GM21786 (cell line): ENCODE measurements around the gene NOX3.
A peak's percentile ranks its signal among the peaks of the same experiment; 100 is the strongest.
"Not testable (repeated sequence)": the region's sequence is repeated elsewhere in the genome, so short reads cannot be mapped to it uniquely, and the experiment has no call there.

Experiments
- ATAC-seq: cut with Tn5 transposase; IDR thresholded peaks from one replicate; pipeline ENCODE4 v1.9.1; 2021; ENCODE audit not compliant: unreplicated experiment

Gene NOX3, protein sequence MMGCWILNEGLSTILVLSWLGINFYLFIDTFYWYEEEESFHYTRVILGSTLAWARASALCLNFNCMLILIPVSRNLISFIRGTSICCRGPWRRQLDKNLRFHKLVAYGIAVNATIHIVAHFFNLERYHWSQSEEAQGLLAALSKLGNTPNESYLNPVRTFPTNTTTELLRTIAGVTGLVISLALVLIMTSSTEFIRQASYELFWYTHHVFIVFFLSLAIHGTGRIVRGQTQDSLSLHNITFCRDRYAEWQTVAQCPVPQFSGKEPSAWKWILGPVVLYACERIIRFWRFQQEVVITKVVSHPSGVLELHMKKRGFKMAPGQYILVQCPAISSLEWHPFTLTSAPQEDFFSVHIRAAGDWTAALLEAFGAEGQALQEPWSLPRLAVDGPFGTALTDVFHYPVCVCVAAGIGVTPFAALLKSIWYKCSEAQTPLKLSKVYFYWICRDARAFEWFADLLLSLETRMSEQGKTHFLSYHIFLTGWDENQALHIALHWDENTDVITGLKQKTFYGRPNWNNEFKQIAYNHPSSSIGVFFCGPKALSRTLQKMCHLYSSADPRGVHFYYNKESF

DNA sequence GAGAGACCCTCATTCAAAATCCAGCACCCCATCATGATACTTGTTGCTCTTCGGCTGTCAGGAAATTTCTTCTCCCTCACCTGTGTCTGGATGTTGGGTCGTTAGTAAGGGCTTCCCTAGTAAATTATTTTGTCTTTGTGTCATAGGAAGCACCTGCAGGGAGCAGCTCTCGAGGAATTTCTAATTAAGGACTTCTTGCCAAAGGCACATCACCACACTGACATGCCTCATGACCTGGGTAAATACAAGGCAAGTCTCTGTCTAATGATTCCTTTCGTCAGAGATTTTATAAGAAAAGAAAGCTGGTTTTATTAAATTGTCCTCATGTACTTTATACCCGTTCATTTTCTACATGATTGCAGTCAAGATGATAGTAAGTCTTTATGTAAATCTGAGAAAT, at the start of gene NOX3:
Gene NOX3, minus strand, starts transcription at position 74 of the 400 bp plus-strand sequence. Its CDS starts 39 bp downstream, at position 35.
- ATAC-seq: no peak

DNA sequence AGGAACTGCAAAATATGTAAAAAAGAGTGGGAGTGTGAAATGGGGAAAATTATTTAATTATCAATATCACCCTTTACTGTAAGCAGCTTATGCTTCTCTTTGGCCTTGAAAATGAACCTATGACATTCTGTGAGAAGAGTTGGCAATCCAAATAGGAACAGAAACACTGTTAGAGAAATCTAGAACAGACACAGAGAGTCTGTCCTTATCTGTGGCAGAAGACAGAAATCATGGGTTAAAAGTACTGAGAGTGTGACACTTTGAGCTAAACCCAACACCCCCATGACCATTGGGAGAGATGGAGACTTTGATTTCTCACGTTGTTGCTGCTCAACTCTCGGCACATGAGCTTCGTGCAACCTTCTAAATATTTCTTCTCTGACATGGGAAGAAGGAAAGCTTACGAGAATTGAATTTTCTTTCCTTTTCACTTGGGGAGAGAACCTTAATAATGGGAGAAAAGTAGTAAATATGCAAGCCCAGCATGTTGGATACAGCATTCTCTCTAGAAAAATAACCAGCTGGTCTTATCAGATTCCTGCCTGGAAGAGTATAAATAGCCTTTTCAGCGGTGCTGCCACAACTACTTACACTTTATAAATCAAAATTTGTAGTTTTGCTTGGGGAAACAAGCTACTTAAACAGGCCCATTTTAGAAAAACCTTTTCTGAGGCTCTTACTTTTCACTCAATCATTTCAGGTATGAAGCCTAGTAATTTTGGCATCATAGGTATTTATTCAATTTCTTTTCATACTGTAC, 49.4 kb upstream of the NOX3 start:
- no peak for ATAC-seq

DNA sequence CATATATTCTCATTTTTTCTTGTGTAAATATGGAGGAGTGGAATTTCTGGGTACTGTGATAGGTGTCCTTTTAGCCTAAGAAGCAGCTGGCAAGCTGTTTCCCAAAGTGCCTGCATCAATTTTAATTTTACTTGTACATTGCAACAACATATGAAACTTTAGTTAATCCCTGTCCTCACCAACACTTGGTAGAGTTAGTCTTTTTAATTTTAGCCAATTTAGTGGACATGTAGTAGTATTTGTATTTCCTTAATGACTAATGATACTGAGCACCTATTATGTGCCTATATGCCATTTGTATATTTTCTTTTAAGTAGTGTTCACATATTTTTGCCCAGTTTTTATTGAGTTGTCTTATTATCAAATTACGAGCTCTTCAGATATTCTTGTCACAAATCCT, 46.8 kb upstream of the NOX3 start:
- no peak for ATAC-seq

DNA sequence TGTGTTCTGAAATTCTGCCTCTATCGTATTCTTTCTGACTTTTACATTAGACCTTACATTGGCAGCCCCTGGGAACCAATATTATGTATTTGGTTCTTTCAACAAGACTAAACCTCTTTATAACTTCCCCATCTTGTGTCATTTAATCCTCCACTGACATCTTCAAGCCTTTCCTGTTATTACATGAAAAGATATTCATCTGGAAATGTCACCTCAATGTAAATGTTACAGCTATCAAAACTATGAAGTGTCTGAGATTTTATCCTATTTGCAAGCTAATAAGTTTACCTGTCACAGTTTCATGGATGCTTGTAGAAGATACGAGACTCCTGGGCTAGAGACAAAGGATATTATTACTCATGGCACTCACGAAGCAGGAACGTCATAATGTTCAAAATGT, 43.9 kb upstream of the NOX3 start:
- ATAC-seq: no peak

GRCh38 chr6:155498370-155498769, 42.7 kb upstream of the NOX3 start:
- ATAC-seq: no peak

GRCh38 chr6:155497273-155497672, 41.6 kb upstream of the NOX3 start:
- ATAC-seq: peak; percentile 43

- ATAC-seq: no peak
Observed at GRCh38 chr6:155495011-155495768, 39.6 kb upstream of the NOX3 start.

DNA sequence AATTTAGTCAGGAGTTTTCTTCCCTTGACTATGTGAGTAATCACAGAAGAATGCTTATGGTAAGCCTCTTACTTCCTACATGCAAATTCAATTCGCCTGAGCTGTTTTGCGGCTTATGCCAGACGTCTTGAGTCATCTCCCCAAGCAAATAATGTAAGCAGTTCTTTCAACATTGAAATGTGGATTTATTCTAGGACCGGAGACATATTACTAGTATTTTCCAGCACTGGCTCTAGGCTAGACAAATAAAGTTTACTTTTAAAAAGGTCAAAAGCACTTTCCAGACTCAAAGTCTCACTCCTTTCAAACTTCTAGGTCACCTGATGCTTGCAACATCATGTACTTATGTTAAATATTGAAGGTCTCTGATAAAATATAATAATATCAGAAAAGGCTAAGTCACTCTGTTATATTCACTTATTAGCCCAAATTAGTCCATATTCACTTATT, 38.1 kb upstream of the NOX3 start:
- peak; percentile 89 for ATAC-seq

DNA sequence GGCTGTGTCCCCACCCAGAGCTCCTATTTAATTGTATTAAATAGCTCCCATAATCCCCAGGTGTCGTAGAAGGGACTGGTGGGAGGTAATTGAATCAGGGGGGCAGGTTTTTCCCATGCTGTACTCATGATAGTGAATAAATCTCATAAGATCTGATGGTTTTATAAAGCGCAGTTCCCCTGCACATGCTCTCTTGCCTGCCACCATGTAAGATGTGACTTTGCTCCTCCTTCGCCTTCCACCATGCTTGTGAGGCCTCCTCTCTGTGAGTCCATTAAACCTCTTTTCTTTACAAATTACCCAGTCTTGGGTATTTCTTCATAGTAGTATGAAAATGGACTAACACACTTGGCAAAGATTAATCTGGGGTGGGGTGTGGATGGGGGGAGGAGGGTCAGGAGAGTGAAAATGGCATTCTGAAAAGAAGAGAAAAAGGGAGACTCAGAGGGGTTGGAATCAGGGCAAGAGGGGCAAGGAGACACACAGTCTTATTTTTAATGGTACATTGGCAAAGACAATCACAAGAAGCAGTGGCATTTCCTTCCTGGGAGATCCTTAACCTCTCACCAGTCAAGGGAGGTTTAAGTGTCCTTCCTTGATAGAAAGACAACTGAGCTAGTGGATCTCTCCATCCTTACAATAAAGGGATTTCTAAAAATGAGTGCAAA, 37.5 kb upstream of the NOX3 start:
- ATAC-seq: peak; percentile 12

DNA sequence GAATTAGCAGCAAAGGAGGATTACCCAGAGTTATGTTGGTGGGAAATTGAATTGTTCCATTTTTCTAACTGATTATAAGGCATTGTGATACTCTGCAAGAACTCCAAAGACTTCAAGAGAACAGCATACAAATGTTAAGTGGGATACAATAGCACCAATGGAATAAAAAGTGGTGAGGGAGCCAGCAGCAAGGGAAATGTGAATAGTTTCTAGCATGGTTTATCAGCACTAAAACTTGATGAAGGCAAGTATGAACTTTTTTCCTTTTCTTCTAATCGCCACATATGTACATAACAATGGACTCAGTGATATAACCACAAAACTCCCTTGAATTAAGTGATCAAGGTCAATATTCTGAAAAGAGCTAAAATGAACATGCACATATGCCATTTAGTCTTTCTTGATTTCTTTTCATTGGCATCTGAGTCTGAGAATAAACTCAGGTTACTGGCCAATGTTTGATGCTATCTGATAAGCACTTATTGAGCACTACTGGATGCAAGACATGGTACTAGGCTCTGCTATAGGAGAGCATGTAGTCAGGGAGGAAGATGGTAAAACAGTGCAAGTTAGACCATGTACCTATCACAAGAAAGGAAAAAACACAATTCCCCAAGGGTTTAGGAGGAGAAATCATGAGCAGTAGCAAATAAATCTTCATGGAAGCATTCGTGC, 36.6 kb upstream of the NOX3 start:
- no peak for ATAC-seq

DNA sequence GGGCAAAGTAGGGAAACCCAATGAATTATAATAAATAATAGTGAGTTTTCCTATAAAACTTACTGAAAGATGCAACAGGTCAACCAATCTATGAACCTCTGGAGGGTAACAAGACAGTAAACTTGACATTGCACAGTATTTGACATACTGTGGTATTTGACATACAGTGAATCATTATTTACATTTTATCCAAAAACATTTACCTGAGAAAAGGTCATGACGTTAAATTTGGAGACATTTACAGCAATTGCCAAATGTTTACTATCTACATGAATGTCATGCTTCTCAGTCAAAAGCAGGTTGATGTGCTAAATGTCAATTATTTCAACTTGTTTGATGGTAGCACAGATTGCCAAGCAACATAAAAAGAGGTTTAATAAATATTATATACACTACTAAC, 35.8 kb upstream of the NOX3 start:
- no peak for ATAC-seq

- not testable (repeated sequence) for ATAC-seq
Observed at GRCh38 chr6:155488197-155488596, 32.6 kb upstream of the NOX3 start.

DNA sequence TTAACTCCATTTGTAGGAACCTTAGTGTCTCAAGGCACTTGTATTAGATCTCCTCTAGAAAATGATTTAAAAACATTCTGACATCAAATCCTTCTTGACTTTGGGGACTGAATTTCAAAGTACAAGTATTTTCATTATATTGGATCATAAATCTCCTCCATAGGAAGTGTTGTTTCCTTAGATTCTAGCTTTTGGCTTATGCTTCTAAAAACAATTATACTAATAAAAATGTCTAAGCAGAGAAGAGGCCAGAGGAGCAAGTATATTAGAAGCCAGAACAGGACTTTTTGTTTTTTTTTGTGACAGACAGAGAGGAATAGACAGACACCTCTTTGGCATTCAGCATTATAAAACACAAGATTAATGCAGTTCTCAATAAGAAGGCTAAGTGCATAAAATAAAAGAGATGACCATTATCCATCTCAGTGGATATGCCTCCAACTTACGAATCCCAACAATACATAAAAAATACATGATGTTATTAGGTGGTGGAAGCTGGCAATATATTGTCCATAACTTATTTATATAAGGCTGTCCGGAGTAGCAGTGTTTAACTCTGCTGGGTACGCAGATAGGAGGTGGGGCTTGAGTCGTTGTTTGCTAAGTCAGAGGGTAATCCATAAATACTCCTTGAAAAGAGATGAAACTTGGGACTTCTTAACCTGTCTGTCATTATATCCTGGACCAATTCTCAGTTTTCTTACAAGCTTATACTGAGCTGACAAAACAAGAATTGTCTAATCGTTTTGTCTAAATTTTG, 31.9 kb upstream of the NOX3 start:
- ATAC-seq: no peak

DNA sequence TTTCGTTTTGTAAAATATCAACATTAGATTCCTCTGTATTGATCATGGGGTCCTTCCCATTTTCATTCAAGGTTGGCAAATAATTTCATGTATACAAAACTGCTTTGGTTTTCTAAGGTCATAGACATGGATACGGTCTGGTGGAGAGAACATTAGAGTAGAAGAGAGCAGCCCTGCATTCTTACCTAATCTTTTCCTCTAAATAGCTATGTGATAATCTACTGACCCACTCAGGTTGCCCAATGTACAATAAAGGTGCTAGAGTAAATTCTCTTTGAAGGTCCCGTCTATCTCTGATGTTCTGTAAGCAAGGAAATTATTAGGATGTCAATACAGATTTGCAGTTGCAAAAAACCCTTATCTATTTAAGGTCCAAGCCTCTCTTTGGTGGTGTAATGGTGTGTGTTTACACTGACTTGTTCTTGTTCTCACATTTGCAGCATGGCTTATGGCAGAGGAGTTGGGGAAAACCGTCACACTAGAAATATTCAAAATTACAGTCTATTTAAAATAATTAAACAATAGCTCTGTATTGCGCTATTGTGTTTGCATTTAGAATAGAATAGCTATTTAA, 31.2 kb upstream of the NOX3 start:
- ATAC-seq: no peak

GRCh38 chr6:155485756-155486155, 30.1 kb upstream of the NOX3 start:
- ATAC-seq: no peak

DNA sequence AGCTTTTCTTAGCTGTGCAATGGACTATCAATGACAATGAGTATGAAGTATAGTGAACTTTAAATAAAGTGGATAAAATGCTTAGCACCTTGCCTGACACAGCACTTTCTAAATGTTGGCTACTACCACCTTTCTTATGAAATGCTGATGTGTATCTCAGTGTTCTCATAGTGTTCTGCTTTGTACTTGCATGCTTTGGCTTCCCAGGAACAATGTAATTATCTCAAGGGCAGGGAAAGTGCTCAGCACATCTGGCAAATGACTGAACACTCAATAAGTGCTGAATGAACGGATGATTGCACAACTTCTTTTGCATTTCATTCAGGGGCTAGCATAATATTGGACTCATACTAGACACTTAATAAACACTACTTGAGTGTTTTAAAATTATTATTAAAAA, 28.2 kb upstream of the NOX3 start:
- ATAC-seq: no peak

DNA sequence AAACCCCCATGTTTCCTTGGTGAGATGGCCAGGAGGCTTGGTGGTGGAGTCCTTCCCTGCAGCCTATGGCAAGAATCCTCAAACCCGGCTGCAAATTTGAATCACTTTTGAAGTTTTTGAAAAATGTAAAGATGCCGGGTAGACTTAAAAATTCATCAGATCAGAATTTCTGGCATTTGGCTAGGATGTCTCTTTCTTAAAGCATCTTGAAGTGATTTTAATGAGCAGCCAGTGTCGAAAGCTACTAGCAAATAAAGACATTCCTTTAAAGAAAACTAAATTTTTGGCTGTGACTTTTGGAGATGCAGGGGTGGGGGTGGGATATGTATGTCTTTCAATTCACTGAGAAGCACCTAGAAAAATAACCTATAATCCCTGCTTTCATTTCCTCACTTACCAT, 25.6 kb upstream of the NOX3 start:
- no peak for ATAC-seq

DNA sequence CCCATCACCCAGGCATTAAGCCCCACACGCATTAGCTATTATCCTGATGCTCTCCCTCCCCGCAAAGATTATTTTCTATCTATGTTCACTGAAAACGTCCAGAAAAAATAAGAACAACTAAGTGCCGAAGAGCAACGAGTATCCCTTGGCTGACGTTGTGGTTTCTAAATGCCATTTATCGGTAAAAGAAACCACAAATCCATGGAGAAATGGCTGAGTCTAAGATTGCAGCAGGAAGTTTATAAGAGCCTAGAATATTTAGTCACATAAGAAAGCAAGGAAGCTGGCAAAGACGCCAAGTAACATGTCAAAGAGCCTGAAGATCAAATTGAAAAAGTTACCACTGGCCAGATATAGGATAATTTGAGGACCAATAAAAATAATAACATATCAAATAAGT, 18.1 kb upstream of the NOX3 start:
- ATAC-seq: no peak

GRCh38 chr6:155472886-155473285, 17.2 kb upstream of the NOX3 start:
- ATAC-seq: no peak
